Thyroid gland (tissue), 4 donors: Measurements from ENCODE around the gene SIAH3. TPM values are rescaled to one million over a fixed set of nuclear protein-coding genes. Genes with fewer than 3 reads are reported as not detected.
"Not testable (repeated sequence)": the region's sequence is repeated elsewhere in the genome, so short reads cannot be mapped to it uniquely, and the experiment has no call there.

Experiments used
- DNase-seq, 2 donors: peaks; one replicate each; pipeline ENCODE4 v3.0.0-alpha.2; 2019
- H3K27ac ChIP-seq, 3 donors: fragments of 200-600 bp; sonication (generic); 1 replicate in 2 of 3; 2 replicates in 1 of 3; pipeline ENCODE4 v1.5.1; 2016 to 2019; ENCODE audit warnings: mild to moderate bottlenecking in 1 of 3, moderate library complexity in 1 of 3
- H3K27me3 ChIP-seq: fragments of 200-600 bp; sonication (generic); one replicate; pipeline ENCODE4 v1.5.1; 2019
- H3K36me3 ChIP-seq, 2 donors: fragments of 200-600 bp; sonication (generic); one replicate each; pipeline ENCODE4 v1.5.1; 2016 to 2019
- H3K4me1 ChIP-seq, 2 donors: fragments of 200-600 bp; sonication (generic); one replicate each; pipeline ENCODE4 v1.5.1; 2017 to 2019
- H3K4me3 ChIP-seq, 3 donors: fragments of 200-600 bp; sonication (generic); replicated peaks in 1 of 3; 1 replicate in 2 of 3; 2 replicates in 1 of 3; pipeline ENCODE4 v1.5.1; 2016; ENCODE audit warnings: mild to moderate bottlenecking in 1 of 3
- H3K9me3 ChIP-seq: fragments of 200-600 bp; sonication (generic); one replicate; pipeline ENCODE4 v1.5.1; 2017
- POLR2A ChIP-seq, 2 donors: fragments of 450-650 bp; IDR thresholded peaks; one replicate each; pipeline ENCODE4 v1.6.1; 2017; ENCODE audit warnings: antibody characterized with exemption in 2 of 2, mild to moderate bottlenecking in 2 of 2, moderate library complexity in 1 of 2
- WGBS, 2 donors: methylation state at CpG; one replicate each; pipeline ENCODE4 v1.1.5; 2017; 5-methylcytosine and 5-hydroxymethylcytosine counted together
- intact Hi-C: fragments of 100-400 bp; cut with DNase I; formaldehyde crosslinking; loops from one replicate; pipeline ENCODE4 v1.15.1; 2023
- total RNA-seq, 4 donors: library from RNA; depleted of rRNA; stranded (reverse); fragments of >200 nt; gene quantifications; one replicate each; pipeline ENCODE4 v1.2.3, GENCODE V29; 2016
- TF ChIP-seq, protein P1 (sequence below), 6 experiments: fragments of 200-600 bp in 3 of 6; fragments of 450-650 bp in 3 of 6; sonication (generic) in 3 of 6; IDR thresholded peaks; one replicate each; pipeline ENCODE4 v1.5.1; 2016 to 2019; ENCODE audit warnings: antibody characterized with exemption in 6 of 6, mild to moderate bottlenecking in 2 of 6, inconsistent platforms in 1 of 6, moderate library complexity in 1 of 6

The SIAH3 gene
- total RNA-seq, 4 donors from 2014 or later, result 0.13 TPM; not detected in 3

DNA sequence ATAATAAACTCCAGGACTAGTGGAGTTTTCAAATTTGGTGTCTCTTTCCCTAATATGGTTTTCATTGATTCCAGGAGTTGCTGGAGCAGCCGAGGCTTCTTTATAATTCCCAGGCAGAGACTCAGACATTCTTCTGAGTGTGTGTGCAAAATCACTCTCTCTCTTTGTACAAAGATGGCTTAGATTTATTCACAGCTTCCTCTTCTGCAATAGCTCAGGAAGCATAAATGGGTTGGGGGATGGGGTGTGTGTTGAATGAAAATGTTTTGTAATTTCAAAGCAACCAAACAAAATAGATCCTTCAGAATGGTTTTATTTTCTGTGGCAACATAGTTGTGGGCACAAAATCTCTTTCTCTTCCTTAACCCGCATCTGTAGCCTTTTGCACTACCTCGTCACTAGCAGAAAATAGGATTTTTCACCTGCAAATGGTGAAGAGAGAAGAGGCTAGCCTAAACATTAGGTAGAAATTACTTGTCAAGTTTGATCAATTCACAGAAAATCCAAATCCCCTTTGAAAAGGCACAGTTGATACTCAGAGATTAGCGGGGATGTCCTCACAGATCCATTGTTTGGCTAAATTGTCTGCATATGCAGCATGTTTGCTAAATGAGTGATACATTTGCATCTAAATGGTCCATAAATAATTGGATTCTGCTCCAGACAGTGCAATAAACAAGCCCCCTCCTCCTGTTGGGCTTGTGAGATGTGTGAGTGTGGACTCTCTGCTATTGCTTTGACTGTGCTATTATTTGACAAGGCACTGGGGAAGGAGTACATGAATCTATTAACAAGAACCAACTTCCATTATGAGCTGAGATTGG lies 82.7 kb downstream of the SIAH3 start:
- DNase-seq, result no peak
- H3K4me1 ChIP-seq, result no peaks in the 10 kb centered on the region
- H3K27ac ChIP-seq, result no peak overlapping the region
- no peaks in the 10 kb centered on the region for H3K36me3 ChIP-seq
- H3K9me3 ChIP-seq, result no peaks in the 10 kb centered on the region
- no peaks in the 10 kb centered on the region for H3K27me3 ChIP-seq
- 76 to 84% methylated on average over 4 of the region's 4 CpGs for WGBS, 2 donors
- intact Hi-C loops, result no loop called here
- TF ChIP-seq POLR2A (IDR thresholded peaks at IDR 0.05), result no peak
- TF ChIP-seq, protein P1, sequence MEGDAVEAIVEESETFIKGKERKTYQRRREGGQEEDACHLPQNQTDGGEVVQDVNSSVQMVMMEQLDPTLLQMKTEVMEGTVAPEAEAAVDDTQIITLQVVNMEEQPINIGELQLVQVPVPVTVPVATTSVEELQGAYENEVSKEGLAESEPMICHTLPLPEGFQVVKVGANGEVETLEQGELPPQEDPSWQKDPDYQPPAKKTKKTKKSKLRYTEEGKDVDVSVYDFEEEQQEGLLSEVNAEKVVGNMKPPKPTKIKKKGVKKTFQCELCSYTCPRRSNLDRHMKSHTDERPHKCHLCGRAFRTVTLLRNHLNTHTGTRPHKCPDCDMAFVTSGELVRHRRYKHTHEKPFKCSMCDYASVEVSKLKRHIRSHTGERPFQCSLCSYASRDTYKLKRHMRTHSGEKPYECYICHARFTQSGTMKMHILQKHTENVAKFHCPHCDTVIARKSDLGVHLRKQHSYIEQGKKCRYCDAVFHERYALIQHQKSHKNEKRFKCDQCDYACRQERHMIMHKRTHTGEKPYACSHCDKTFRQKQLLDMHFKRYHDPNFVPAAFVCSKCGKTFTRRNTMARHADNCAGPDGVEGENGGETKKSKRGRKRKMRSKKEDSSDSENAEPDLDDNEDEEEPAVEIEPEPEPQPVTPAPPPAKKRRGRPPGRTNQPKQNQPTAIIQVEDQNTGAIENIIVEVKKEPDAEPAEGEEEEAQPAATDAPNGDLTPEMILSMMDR (IDR thresholded peaks at IDR 0.05), result no peak
- no peak overlapping the region for H3K4me3 ChIP-seq

DNA sequence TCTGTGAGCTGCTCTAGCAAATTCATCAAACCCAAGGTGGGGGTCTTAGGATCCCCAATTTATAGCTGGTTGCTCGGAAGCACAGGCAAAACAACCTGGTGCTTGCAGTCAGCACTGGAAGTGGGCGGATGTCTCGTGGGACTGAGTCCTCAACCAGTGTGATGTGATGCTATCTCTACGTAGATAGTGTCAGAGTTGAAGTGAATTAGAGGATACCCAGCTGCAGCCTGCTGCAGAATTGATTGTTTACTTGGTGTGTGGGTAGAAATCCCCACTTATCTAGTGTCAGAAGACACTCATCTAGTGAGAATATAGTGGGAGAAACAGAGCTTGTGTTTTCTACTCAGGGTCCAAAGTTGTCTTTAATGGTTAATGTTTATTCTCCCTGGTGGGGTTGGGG lies 86.1 kb downstream of the SIAH3 start:
- 86 to 87% methylated on average over 4 of the region's 4 CpGs for WGBS, 2 donors
- Histone ChIP-seq H3K4me3 (no peak overlapping the region), H3K4me1 (no peaks in the 10 kb centered on the region), H3K27ac (no peak overlapping the region), H3K27me3 (no peaks in the 10 kb centered on the region), H3K9me3 (no peaks in the 10 kb centered on the region), H3K36me3 (no peaks in the 10 kb centered on the region)
- DNase-seq, result no peak
- intact Hi-C loops, result no loop called here
- TF ChIP-seq, protein P1 (IDR thresholded peaks at IDR 0.05), result no peak
- no peak for TF ChIP-seq POLR2A (IDR thresholded peaks at IDR 0.05)

DNA sequence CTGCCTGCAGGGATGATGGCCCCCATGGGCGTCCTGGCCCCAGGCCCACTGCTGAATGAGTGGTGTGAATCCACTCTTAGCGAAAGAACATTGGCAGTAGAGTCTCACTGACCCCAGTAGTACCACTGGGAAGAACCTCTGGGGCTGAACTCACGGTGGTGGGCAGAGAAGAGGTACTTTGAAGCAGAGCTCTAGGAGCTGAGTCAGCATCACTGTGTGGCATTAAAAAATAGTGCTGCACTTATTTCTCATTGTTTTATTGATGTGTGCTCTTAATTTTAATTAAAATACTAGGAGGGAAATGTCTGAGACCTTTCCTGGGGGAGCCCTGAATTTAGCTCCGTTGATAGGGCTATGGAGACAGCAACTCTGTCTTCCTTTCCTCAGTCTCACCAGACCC lies 88.1 kb downstream of the SIAH3 start:
- no peaks in the 10 kb centered on the region for H3K4me1 ChIP-seq
- intact Hi-C loops, result no loop called here
- H3K36me3 ChIP-seq, result no peaks in the 10 kb centered on the region
- H3K27me3 ChIP-seq, result no peaks in the 10 kb centered on the region
- 30 to 37% methylated on average over 4 of the region's 4 CpGs for WGBS, 2 donors
- no peak overlapping the region for H3K4me3 ChIP-seq
- TF ChIP-seq, protein P1 (IDR thresholded peaks at IDR 0.05), result no peak
- TF ChIP-seq POLR2A (IDR thresholded peaks at IDR 0.05), result no peak
- peak in 1 of 2 donors; percentile 27 for DNase-seq
- no peak overlapping the region for H3K27ac ChIP-seq
- no peaks in the 10 kb centered on the region for H3K9me3 ChIP-seq

DNA sequence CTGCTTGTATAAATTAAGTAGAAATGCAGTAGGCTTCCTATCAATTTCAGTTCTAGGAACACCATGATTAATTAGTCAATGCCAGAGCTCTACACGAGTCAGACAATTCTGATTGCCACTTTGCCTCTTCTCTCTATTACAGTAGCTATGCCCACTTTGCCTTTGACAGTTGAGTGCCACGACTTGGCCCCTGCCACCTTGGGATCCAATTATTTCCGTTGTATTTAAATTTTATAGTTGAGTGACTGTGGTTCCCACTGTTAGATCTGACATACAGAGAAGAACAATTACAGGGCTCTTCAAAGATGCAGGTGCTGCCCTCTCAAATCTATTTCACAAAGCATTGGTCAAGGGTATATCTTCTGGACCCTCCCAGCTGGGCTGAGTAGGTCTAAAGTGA lies 94.0 kb downstream of the SIAH3 start:
- H3K4me1 ChIP-seq, H3K9me3 ChIP-seq, intact Hi-C loops, H3K36me3 ChIP-seq, DNase-seq, H3K27ac ChIP-seq, H3K4me3 ChIP-seq, H3K27me3 ChIP-seq: not testable (repeated sequence)
- WGBS, 2 donors, result 79 to 82% methylated on average over 3 of the region's 3 CpGs

DNA sequence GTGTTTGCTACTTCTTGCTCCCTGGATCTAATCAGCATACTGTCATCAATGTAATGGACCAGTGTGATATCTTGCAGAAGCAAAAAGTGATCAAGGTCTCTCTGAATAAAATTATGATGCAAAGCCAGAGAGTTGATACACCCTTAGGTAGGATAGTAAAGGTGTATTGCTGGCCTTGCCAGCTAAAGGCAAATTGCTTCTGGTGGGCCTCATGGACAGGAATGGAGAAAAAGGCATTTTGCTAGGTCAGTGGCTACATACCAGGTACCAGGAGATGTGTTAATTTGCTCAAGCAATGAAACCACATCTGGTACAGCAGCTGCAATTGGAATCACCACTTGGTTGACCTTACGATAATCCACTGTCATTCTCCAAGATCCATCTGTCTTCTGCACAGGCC lies 95.1 kb downstream of the SIAH3 start:
- H3K36me3 ChIP-seq, intact Hi-C loops, H3K4me3 ChIP-seq, H3K27ac ChIP-seq, H3K9me3 ChIP-seq, H3K27me3 ChIP-seq, DNase-seq, H3K4me1 ChIP-seq: not testable (repeated sequence)
- 100% methylated on average over 1 of the region's 1 CpG for WGBS, 2 donors

DNA sequence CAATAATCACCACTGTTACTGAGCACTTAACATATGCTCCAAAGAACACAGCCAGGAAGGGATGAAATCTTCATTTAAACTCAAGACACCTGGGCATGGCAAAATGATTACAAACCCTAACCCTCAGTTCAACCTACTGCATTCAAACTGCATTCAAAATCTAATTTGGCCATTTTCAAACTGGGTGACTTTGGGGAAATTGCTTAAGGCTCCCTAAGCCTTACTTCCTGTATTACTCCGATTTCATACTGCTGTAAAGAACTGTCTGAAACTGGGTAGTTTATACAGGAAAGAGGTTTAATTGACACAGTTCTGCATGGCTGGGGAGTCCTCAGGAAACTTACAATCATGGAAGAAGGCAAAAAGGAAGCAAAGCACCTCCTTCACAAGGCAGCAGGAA lies 99.0 kb downstream of the SIAH3 start:
- Histone ChIP-seq H3K4me1 (no peaks in the 10 kb centered on the region), H3K9me3 (no peaks in the 10 kb centered on the region), H3K4me3 (no peak overlapping the region), H3K27me3 (no peaks in the 10 kb centered on the region), H3K27ac (no peak overlapping the region), H3K36me3 (no peaks in the 10 kb centered on the region)
- WGBS, 2 donors, result 65 to 77% methylated on average over 1 of the region's 1 CpG
- DNase-seq, result no peak
- intact Hi-C loops, result no loop called here
- TF ChIP-seq POLR2A (IDR thresholded peaks at IDR 0.05), result no peak
- TF ChIP-seq, protein P1 (IDR thresholded peaks at IDR 0.05), result no peak
